Sigmoid colon (tissue), 7 donors: Measurements from ENCODE around the gene DISP2. TPM values are rescaled to one million over a fixed set of nuclear protein-coding genes. Genes with fewer than 3 reads are reported as not detected.

Experiments used
- DNase-seq: peaks from one replicate; pipeline ENCODE4 v3.0.0-alpha.2; 2019
- H3K27ac ChIP-seq, 4 donors: fragments of 200-600 bp; sonication (generic); one replicate each; pipeline ENCODE4 v1.5.1; 2016 to 2019; ENCODE audit warnings: mild to moderate bottlenecking in 1 of 4
- H3K27me3 ChIP-seq, 3 donors: fragments of 200-600 bp; sonication (generic); one replicate each; pipeline ENCODE4 v1.5.1; 2019; ENCODE audit warnings: mild to moderate bottlenecking in 1 of 3
- H3K36me3 ChIP-seq, 4 donors: fragments of 200-600 bp; sonication (generic); one replicate each; pipeline ENCODE4 v1.5.1; 2016 to 2019
- H3K4me1 ChIP-seq, 4 donors: fragments of 200-600 bp; sonication (generic); one replicate each; pipeline ENCODE4 v1.5.1; 2017 to 2019
- H3K4me3 ChIP-seq, 4 donors: fragments of 200-600 bp; sonication (generic); one replicate each; pipeline ENCODE4 v1.5.1; 2017 to 2019; ENCODE audit warnings: mild to moderate bottlenecking in 2 of 4, moderate library complexity in 1 of 4
- H3K9me3 ChIP-seq, 4 donors: fragments of 200-600 bp in 3 of 4; sonication (generic) in 3 of 4; one replicate each; pipeline versions ENCODE4 v1.5.1 to v1.6.1; 2013 to 2019
- CTCF ChIP-seq, 4 experiments: fragments of 450-650 bp in 3 of 4; fragments of 200-600 bp in 1 of 4; IDR thresholded peaks; one replicate each; pipeline ENCODE4 v1.5.1; 2016 to 2019; ENCODE audit warnings: antibody characterized with exemption in 4 of 4, mild to moderate bottlenecking in 3 of 4, moderate library complexity in 2 of 4
- EP300 ChIP-seq, 4 donors: sonication (generic); formaldehyde crosslinking; IDR thresholded peaks; one replicate each; pipeline ENCODE4 v1.6.1; 2017; ENCODE audit warnings: antibody characterized with exemption in 4 of 4
- POLR2A ChIP-seq, 2 donors: fragments of 450-650 bp; IDR thresholded peaks; one replicate each; pipeline ENCODE4 v1.6.1; 2016; ENCODE audit warnings: antibody characterized with exemption in 2 of 2, mild to moderate bottlenecking in 2 of 2, moderate library complexity in 2 of 2
- POLR2AphosphoS5 ChIP-seq, 4 donors: sonication (generic); formaldehyde crosslinking; IDR thresholded peaks; one replicate each; pipeline ENCODE4 v1.6.1; 2017; ENCODE audit warnings: antibody characterized with exemption in 4 of 4
- WGBS, 2 donors: extraction: QIAGEN DNeasy Blood & Tissue Kit; methylation state at CpG; one replicate each; pipeline ENCODE4 v1.1.7; 2013; 5-methylcytosine and 5-hydroxymethylcytosine counted together
- intact Hi-C: fragments of 100-400 bp; cut with DNase I; formaldehyde crosslinking; loops from one replicate; pipeline ENCODE4 v1.15.1; 2023
- polyA plus RNA-seq, 3 donors: library from polyadenylated mRNA; stranded (reverse); fragments of 200-250 nt; gene quantifications; one replicate each; pipeline ENCODE4 v1.2.3, GENCODE V29; 2013
- total RNA-seq, 4 donors: library from RNA; depleted of rRNA; stranded (reverse); fragments of >200 nt; gene quantifications; one replicate each; pipeline ENCODE4 v1.1.0, GENCODE V29; 2016
- donor health status: healthy with polysubstance abuse.
- donor health status: Bipolar disorder and iron deficiency.
- donor health status: healthy.

Gene DISP2
- 1 to 10 TPM in 1 of 4 donors, under 1 TPM in 3; 0.16 to 1.1 (median 0.38) TPM for total RNA-seq
- polyA plus RNA-seq: 1 to 10 TPM; 1.8 to 3.0 (median 2.8) TPM

- Histone ChIP-seq H3K9me3 (no peaks in the 10 kb centered on the region), H3K36me3 (no peaks in the 10 kb centered on the region), H3K27me3 (no peaks in the 10 kb centered on the region), H3K4me1 (peaks cover 0 to 19% (median 12%) of the 10 kb centered on the region in 4 donors), H3K4me3 (peak within 1 kb of the TSS; percentile 32 to 54 (median 44)), H3K27ac (peak within 1 kb of the TSS in 3 of 4 donors; percentile 29 to 52 (median 38))
- DNase-seq: peak; percentile 92
- WGBS, 2 donors: 1 to 3% methylated on average over 82 of the region's 82 CpGs
- TF ChIP-seq POLR2A (IDR thresholded peaks at IDR 0.05): peak in 1 of 2 donors; percentile 5
- no peak for TF ChIP-seq POLR2AphosphoS5 (IDR thresholded peaks at IDR 0.05)
- intact Hi-C loops: no loop called here
These were observed at the start of gene DISP2 for GRCh38 chr15:40357723-40358470. TSS of gene DISP2 (plus strand) at chr15:40358219. CDS start at chr15:40358322, 103 bp downstream.

GRCh38 chr15:40309344-40309862, 48.6 kb upstream of the DISP2 start:
- Histone ChIP-seq H3K36me3 (no peaks in the 10 kb centered on the region), H3K27me3 (no peaks in the 10 kb centered on the region), H3K27ac (no peak overlapping the region), H3K4me1 (peaks cover 0 to 12% (median 4%) of the 10 kb centered on the region in 4 donors), H3K4me3 (no peak overlapping the region), H3K9me3 (no peaks in the 10 kb centered on the region)
- WGBS, 2 donors: 83 to 85% methylated on average over 8 of the region's 8 CpGs
- no peak for DNase-seq
- intact Hi-C loops: no loop called here
- TF ChIP-seq POLR2A (IDR thresholded peaks at IDR 0.05) (no peak), POLR2AphosphoS5 (IDR thresholded peaks at IDR 0.05) (no peak), EP300 (IDR thresholded peaks at IDR 0.05) (no peak), CTCF (IDR thresholded peaks at IDR 0.05) (no peak)

- Histone ChIP-seq H3K4me3 (no peak overlapping the region), H3K27me3 (no peaks in the 10 kb centered on the region), H3K36me3 (no peaks in the 10 kb centered on the region), H3K9me3 (no peaks in the 10 kb centered on the region), H3K27ac (no peak overlapping the region), H3K4me1 (peaks cover 0 to 12% (median 4%) of the 10 kb centered on the region in 4 donors)
- TF ChIP-seq CTCF (IDR thresholded peaks at IDR 0.05) (peak; percentile 68 to 75 (median 72)), EP300 (IDR thresholded peaks at IDR 0.05) (no peak)
- whole genome bisulfite sequencing, 2 donors: 13 to 24% methylated on average over 4 of the region's 4 CpGs
- peak; percentile 72 for DNase-seq
- intact Hi-C loops: loop anchor here (1.0 kb wide), 1 partner anchor 31 kb away; no protein-coding TSS in a partner anchor
These were observed 47.7 kb upstream of the DISP2 start for GRCh38 chr15:40310001-40310959.

- Histone ChIP-seq H3K27ac (no peak overlapping the region), H3K9me3 (no peaks in the 10 kb centered on the region), H3K4me3 (no peak overlapping the region), H3K27me3 (no peaks in the 10 kb centered on the region), H3K4me1 (peaks cover 0 to 12% (median 4%) of the 10 kb centered on the region in 4 donors), H3K36me3 (no peaks in the 10 kb centered on the region)
- TF ChIP-seq EP300 (IDR thresholded peaks at IDR 0.05): no peak
- WGBS, 2 donors: 43 to 73% methylated on average over 3 of the region's 3 CpGs
- intact Hi-C loops: loop anchor here (1.0 kb wide), 1 partner anchor 32 kb away; no protein-coding TSS in a partner anchor
- peak; percentile 57 for DNase-seq
These were observed 47.0 kb upstream of the DISP2 start for GRCh38 chr15:40310993-40311392.

GRCh38 chr15:40312370-40313158, 45.5 kb upstream of the DISP2 start:
- intact Hi-C loops: no loop called here
- no peak for DNase-seq
- 93 to 94% methylated on average over 10 of the region's 10 CpGs for WGBS, 2 donors
- no peaks in the 10 kb centered on the region for H3K27me3 ChIP-seq
- no peak overlapping the region for H3K4me3 ChIP-seq
- H3K36me3 ChIP-seq: no peaks in the 10 kb centered on the region
- H3K9me3 ChIP-seq: no peaks in the 10 kb centered on the region
- no peak for TF ChIP-seq CTCF (IDR thresholded peaks at IDR 0.05)
- no peak for TF ChIP-seq POLR2AphosphoS5 (IDR thresholded peaks at IDR 0.05)
- no peak for TF ChIP-seq POLR2A (IDR thresholded peaks at IDR 0.05)
- no peak for TF ChIP-seq EP300 (IDR thresholded peaks at IDR 0.05)
- peaks cover 0 to 6% (median 2%) of the 10 kb centered on the region in 4 donors for H3K4me1 ChIP-seq
- no peak overlapping the region for H3K27ac ChIP-seq
